NCI-H2171 treated with DMSO at 0.1 percent for 48 hours (cell line): Measurements from ENCODE around the gene ZIC2.
"Not testable (repeated sequence)": the region's sequence is repeated elsewhere in the genome, so short reads cannot be mapped to it uniquely, and the experiment has no call there.

Experiments
- DNase-seq: peaks from one replicate; lab custom pipeline; 2025; lab: John Stamatoyannopoulos, UW

Gene ZIC2

GRCh38 chr13:100014621-100015020 lies 33.0 kb downstream of the ZIC2 start:
- no peak for DNase-seq

GRCh38 chr13:100019780-100020356 lies 38.3 kb downstream of the ZIC2 start:
- DNase-seq = no peak

- DNase-seq = no peak
These were observed 41.2 kb downstream of the ZIC2 start for GRCh38 chr13:100022798-100023197.

GRCh38 chr13:100024023-100024422 lies 42.4 kb downstream of the ZIC2 start:
- no peak for DNase-seq

GRCh38 chr13:100029933-100030332 lies 48.3 kb downstream of the ZIC2 start:
- DNase-seq = no peak

GRCh38 chr13:100032642-100033041 lies 51.1 kb downstream of the ZIC2 start:
- DNase-seq = not testable (repeated sequence)

- DNase-seq = no peak
These were observed 54.4 kb downstream of the ZIC2 start for GRCh38 chr13:100035936-100036335.
